SK-N-MC (cell line): ENCODE measurements around the gene OSGIN1.

Experiments used
- EZH2 ChIP-seq: fragments of 200-600 bp; sonication (generic); IDR thresholded peaks from one replicate; pipeline ENCODE4 v1.6.1; 2017; ENCODE audit warnings: antibody characterized with exemption
- FOXP2 ChIP-seq: optimal IDR thresholded peaks from 2 replicates; pipeline ENCODE3; 2011; ENCODE audit warnings: mild to moderate bottlenecking, moderate library complexity; ENCODE audit not compliant: insufficient read depth; ENCODE audit errors: extremely low read length, control extremely low read depth
- POLR2AphosphoS5 ChIP-seq: IDR thresholded peaks from 2 replicates; pipeline ENCODE4 v1.6.1; 2012; ENCODE audit warnings: mild to moderate bottlenecking, low read depth, low read length, borderline replicate concordance

DNA sequence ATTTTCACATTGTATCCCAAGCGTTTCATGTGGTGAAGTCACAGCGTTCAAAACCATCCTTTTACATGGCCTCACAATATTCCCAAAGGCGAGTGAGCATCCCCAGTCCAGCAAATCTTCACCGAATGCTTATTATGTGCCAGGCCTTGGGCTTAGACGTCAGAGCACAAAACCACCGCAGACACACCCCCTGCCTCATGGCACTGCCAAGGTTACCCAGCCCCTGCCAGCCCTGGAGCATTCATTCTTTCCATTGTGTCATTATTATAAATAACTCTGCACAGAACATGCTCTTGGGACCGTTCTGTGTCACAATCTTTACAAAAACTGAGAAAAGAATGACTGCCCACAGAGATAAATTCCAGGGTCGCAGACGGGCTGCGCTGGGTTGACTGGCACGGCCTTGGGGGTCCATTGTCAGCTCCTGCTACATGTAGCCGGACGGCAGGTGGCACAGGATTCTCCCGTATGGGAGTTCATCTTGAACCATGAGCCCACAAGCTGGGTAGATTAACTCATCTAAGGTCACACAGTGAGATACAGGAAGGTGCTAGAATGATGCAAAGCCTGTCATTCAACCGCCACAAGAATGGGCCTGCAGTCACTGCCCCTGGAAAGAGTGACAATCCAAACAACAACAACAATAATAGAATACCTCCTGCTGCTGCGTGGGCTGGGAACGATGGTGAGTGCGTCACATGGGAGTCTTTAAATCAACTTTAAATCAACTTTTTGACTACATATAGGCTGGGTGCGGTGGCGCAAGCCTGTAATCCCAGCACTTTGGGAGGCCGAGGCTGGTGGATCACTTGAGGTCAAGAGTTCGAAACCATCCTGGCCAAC lies 10.5 kb downstream of the OSGIN1 start:
- TF ChIP-seq POLR2AphosphoS5 (no peak), EZH2 (no peak), FOXP2 (no peak)
